GM12878 (cell line): ENCODE measurements around the gene NCKAP5. TPM values are rescaled to one million over a fixed set of nuclear protein-coding genes. Genes with fewer than 3 reads are reported as not detected.

Experiments used
- ATAC-seq: fragments of 200-7000 bp; cut with Tn5 transposase; 3 replicates; pipeline ENCODE4 v1.9.1; 2020; ENCODE audit warnings: mild to moderate bottlenecking, moderate library complexity
- BruUV-seq: library from RNA; stranded (reverse); fragments of 400-500 nt; replicated peaks from 2 replicates; lab custom pipeline; 2021; lab: Mats Ljungman, UMichigan
- CTCF ChIA-PET: fragments of 300-600 bp; sonication (Branson Sonifier 250); formaldehyde crosslinking; extraction: SDS; loops from one replicate; lab custom pipeline; 2021; ENCODE audit warnings: inconsistent platforms; lab: Yijun Ruan, JAX
- POLR2A ChIA-PET: fragments of 350-600 bp; formaldehyde crosslinking; extraction: SDS; loops from one replicate; lab custom pipeline; 2021; ENCODE audit warnings: inconsistent platforms; lab: Charles Lee
- RAD21 ChIA-PET: fragments of 300-600 bp; sonication (Branson Sonifier 250); formaldehyde crosslinking; loops from one replicate; lab custom pipeline; 2023; ENCODE audit warnings: antibody characterized with exemption; ENCODE audit not compliant: unreplicated experiment; lab: Charles Lee
- SMC1A ChIA-PET: fragments of 300-600 bp; sonication (Branson Sonifier 250); formaldehyde crosslinking; loops from one replicate; lab custom pipeline; 2023; ENCODE audit not compliant: unreplicated experiment, uncharacterized antibody; lab: Charles Lee
- DNase-seq: peaks from one replicate; pipeline ENCODE4 v3.0.0-alpha.2; 2011; ENCODE audit warnings: low read depth, low spot score
- FAIRE-seq: peaks from 3 replicates; lab custom pipeline; 2011; peaks lifted over from hg19 to GRCh38; lab: Jason Lieb, UNC
- H2AFZ ChIP-seq: 2 replicates; pipeline ENCODE4 v1.6.0; 2011; ENCODE audit warnings: low read depth, low read length, control low read depth; ENCODE audit not compliant: control insufficient read depth
- H3K27ac ChIP-seq: 2 replicates; pipeline ENCODE4 v1.5.1; 2011; ENCODE audit warnings: control low read depth; ENCODE audit not compliant: control insufficient read depth, insufficient read depth
- H3K27me3 ChIP-seq, 2 experiments: replicated peaks in 1 of 2; 2 replicates each; pipeline versions ENCODE4 v1.6.0 to v1.6.1; 2011; ENCODE audit warnings: low read length in 1 of 2; ENCODE audit not compliant: control insufficient read depth in 2 of 2, insufficient read depth in 2 of 2
- H3K36me3 ChIP-seq, 2 experiments: 2 replicates each; pipeline ENCODE4 v1.5.1; 2011; ENCODE audit warnings: low read length in 1 of 2; ENCODE audit not compliant: control insufficient read depth in 2 of 2, insufficient read depth in 2 of 2
- H3K4me1 ChIP-seq: 2 replicates; pipeline ENCODE4 v1.6.1; 2011; ENCODE audit warnings: mild to moderate bottlenecking, low read length, moderate library complexity, mixed read lengths; ENCODE audit not compliant: control insufficient read depth, insufficient read depth
- H3K4me2 ChIP-seq: 2 replicates; pipeline ENCODE4 v1.6.0; 2011; ENCODE audit warnings: control low read depth; ENCODE audit not compliant: control insufficient read depth, insufficient read depth
- H3K4me3 ChIP-seq: fragments of 200-600 bp; sonication (generic); 2 replicates; pipeline ENCODE4 v1.5.1; 2016
- H3K79me2 ChIP-seq: 2 replicates; pipeline ENCODE4 v1.6.0; 2011; ENCODE audit warnings: low read length; ENCODE audit not compliant: control insufficient read depth, insufficient read depth
- H3K9ac ChIP-seq: 2 replicates; pipeline ENCODE4 v1.8.0; 2011; ENCODE audit warnings: low read length, control low read depth, mixed read lengths; ENCODE audit not compliant: control insufficient read depth, insufficient read depth
- H3K9me3 ChIP-seq: replicated peaks from 3 replicates; pipeline ENCODE4 v1.5.1; 2011; ENCODE audit warnings: mild to moderate bottlenecking, low read length; ENCODE audit not compliant: control insufficient read depth, insufficient read depth
- H4K20me1 ChIP-seq: 2 replicates; pipeline ENCODE4 v1.6.0; 2011; ENCODE audit not compliant: control insufficient read depth, insufficient read depth
- MEF2A ChIP-seq: IDR thresholded peaks from 2 replicates; pipeline ENCODE4 v1.6.1; 2011; ENCODE audit warnings: low read depth, mild to moderate bottlenecking, low read length, moderate library complexity; ENCODE audit not compliant: insufficient read depth
- NFIC ChIP-seq: IDR thresholded peaks from 2 replicates; pipeline ENCODE4 v1.6.1; 2012; ENCODE audit warnings: low read depth, mild to moderate bottlenecking, inconsistent platforms, low read length, moderate library complexity
- RAD51 ChIP-seq: fragments of 450-650 bp; IDR thresholded peaks from 2 replicates; pipeline ENCODE4 v1.6.1; 2016; ENCODE audit warnings: moderate library complexity, mild to moderate bottlenecking, inconsistent platforms
- SIN3A ChIP-seq: IDR thresholded peaks from 2 replicates; pipeline ENCODE4 v1.6.1; 2012; ENCODE audit warnings: low read depth, low read length, improper control_type of control experiment
- WGBS: methylation state at CpG from one replicate; pipeline ENCODE4 v1.1.6; 2016; ENCODE audit warnings: low lambda C conversion rate; ENCODE audit not compliant: insufficient replicate concordance, insufficient coverage; ENCODE audit errors: missing lambda C conversion rate; 5-methylcytosine and 5-hydroxymethylcytosine counted together
- in situ Hi-C: fragments of 300-500 bp; cut with MboI; formaldehyde crosslinking; loops from 9 replicates; pipeline ENCODE4 v1.14.3; 2018; ENCODE audit warnings: mixed read lengths
- intact Hi-C: fragments of 100-400 bp; cut with micrococcal nuclease; formaldehyde crosslinking; loops from one replicate; pipeline ENCODE4 v1.14.2; 2022; ENCODE audit not compliant: unreplicated experiment
- polyA plus RNA-seq, 11 experiments: library from polyadenylated mRNA; depleted of rRNA in 4 of 11; unstranded in 6 of 11; stranded (reverse) in 5 of 11; fragments of >200 nt; fragmentation: Nextera tagmentation in 4 of 11; fragmentation: Illumina TruSeq in 1 of 11; extraction: Ambion mirVana in 4 of 11; extraction: Trizol in 1 of 11; gene quantifications; 1 replicate in 1 of 11; 2 replicates in 10 of 11; pipeline versions ENCODE4 v1.2.1 to v1.2.3, GENCODE V29; 2011 to 2016; ENCODE audit warnings: inconsistent platforms in 2 of 11, missing spikeins in 2 of 11, low read depth in 1 of 11
- total RNA-seq, 4 experiments: library from RNA; depleted of rRNA in 3 of 4; stranded (reverse); fragments of >200 nt in 3 of 4; fragmentation: Illumina TruSeq in 1 of 4; extraction: Trizol in 1 of 4; gene quantifications; 2 replicates each; pipeline versions ENCODE4 v1.2.1 to v1.2.3, GENCODE V29; 2013 to 2021
- TF ChIP-seq, protein P1 (sequence below): IDR thresholded peaks from 2 replicates; pipeline ENCODE4 v1.6.1; 2011; ENCODE audit warnings: mild to moderate bottlenecking, low read depth, low read length, moderate library complexity; ENCODE audit not compliant: insufficient replicate concordance
- TF ChIP-seq, protein P2 (sequence below): IDR thresholded peaks from 2 replicates; pipeline ENCODE4 v1.6.1; 2011; ENCODE audit warnings: low read depth, low read length, improper control_type of control experiment, borderline replicate concordance
- TF ChIP-seq, protein P3 (sequence below): IDR thresholded peaks from 2 replicates; pipeline ENCODE4 v1.6.1; 2011; ENCODE audit warnings: borderline replicate concordance, low read depth, mild to moderate bottlenecking, moderate library complexity, mixed read lengths, low read length; ENCODE audit not compliant: insufficient read depth; ENCODE audit errors: extremely low read length
- TF ChIP-seq, protein P4 (sequence below): fragments of 450-650 bp; IDR thresholded peaks from 2 replicates; pipeline ENCODE4 v1.6.1; 2017; ENCODE audit warnings: low read depth, mild to moderate bottlenecking, moderate library complexity

Gene NCKAP5
- total and polyA plus RNA-seq, 10 of the 15 experiments (the other 5 are each of a cell fraction or from before 2014, with no cell fraction given) = 0.06 to 0.44 (median 0.16) TPM

DNA sequence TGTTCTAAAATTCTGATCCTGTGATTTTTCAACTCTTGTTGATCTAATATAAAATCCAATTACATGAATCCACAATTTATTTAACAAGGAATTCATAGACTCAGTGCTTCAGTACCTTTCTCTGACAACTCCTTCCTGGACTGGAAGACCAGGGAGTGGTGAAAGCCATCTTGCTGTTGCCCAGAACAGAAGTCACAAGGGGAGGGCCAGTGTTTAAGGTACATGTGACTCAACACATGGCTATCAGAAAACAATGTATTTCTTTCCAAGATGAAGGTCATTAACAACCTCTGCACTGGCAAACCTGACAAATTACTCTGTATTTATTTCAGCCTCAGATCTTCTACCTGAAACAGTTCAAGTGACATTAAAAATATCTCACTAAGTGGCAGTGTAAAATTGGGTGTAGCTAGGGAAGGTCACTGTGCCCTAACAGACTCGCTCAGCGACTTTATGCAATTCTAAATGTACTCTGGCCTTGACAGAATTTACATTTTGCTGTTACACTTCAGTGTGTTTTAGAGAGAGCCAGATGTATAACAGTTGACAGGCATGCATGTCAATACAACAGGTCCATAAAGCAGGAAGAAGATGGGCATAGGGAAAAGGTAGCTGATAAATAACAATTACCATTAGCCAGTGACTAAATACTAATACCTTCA lies 75.4 kb downstream of the NCKAP5 start:
- no peak overlapping the region for H3K27ac ChIP-seq
- 93% methylated on average over 2 of the region's 2 CpGs for WGBS
- TF ChIP-seq, protein P1, sequence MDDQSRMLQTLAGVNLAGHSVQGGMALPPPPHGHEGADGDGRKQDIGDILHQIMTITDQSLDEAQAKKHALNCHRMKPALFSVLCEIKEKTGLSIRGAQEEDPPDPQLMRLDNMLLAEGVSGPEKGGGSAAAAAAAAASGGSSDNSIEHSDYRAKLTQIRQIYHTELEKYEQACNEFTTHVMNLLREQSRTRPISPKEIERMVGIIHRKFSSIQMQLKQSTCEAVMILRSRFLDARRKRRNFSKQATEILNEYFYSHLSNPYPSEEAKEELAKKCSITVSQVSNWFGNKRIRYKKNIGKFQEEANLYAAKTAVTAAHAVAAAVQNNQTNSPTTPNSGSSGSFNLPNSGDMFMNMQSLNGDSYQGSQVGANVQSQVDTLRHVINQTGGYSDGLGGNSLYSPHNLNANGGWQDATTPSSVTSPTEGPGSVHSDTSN = no peak
- TF ChIP-seq NFIC = no peak
- TF ChIP-seq SIN3A = no peak
- TF ChIP-seq, protein P2, sequence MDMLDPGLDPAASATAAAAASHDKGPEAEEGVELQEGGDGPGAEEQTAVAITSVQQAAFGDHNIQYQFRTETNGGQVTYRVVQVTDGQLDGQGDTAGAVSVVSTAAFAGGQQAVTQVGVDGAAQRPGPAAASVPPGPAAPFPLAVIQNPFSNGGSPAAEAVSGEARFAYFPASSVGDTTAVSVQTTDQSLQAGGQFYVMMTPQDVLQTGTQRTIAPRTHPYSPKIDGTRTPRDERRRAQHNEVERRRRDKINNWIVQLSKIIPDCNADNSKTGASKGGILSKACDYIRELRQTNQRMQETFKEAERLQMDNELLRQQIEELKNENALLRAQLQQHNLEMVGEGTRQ = no peak
- no peak for TF ChIP-seq RAD51
- TF ChIP-seq, protein P3, sequence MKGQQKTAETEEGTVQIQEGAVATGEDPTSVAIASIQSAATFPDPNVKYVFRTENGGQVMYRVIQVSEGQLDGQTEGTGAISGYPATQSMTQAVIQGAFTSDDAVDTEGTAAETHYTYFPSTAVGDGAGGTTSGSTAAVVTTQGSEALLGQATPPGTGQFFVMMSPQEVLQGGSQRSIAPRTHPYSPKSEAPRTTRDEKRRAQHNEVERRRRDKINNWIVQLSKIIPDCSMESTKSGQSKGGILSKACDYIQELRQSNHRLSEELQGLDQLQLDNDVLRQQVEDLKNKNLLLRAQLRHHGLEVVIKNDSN = no peak
- TF ChIP-seq, protein P4, sequence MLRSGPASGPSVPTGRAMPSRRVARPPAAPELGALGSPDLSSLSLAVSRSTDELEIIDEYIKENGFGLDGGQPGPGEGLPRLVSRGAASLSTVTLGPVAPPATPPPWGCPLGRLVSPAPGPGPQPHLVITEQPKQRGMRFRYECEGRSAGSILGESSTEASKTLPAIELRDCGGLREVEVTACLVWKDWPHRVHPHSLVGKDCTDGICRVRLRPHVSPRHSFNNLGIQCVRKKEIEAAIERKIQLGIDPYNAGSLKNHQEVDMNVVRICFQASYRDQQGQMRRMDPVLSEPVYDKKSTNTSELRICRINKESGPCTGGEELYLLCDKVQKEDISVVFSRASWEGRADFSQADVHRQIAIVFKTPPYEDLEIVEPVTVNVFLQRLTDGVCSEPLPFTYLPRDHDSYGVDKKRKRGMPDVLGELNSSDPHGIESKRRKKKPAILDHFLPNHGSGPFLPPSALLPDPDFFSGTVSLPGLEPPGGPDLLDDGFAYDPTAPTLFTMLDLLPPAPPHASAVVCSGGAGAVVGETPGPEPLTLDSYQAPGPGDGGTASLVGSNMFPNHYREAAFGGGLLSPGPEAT = no peak
- no peak for TF ChIP-seq MEF2A
- intact Hi-C loops = no loop called here
- no peaks in the 10 kb centered on the region for H4K20me1 ChIP-seq
- POLR2A ChIA-PET = interaction anchor here (0.9 kb wide), 1 partner anchor 10 kb away, joined by 3 read pairs; no protein-coding TSS in a partner anchor
- in situ Hi-C loops = no loop called here
- SMC1A ChIA-PET = interaction anchor here (0.8 to 2.1 kb wide), 3 partner anchors 10 to 75 kb away, joined by 3 to 7 read pairs (median 4); no protein-coding TSS in a partner anchor
- RAD21 ChIA-PET = no interaction called here
- no peak for FAIRE-seq
- H3K36me3 ChIP-seq = no peaks in the 10 kb centered on the region
- no peak for ATAC-seq
- BruUV-seq = no TSS peak
- DNase-seq = no peak
- H3K9me3 ChIP-seq = no peaks in the 10 kb centered on the region
- no peaks in the 10 kb centered on the region for H3K4me1 ChIP-seq
- H3K9ac ChIP-seq = no peak overlapping the region
- no peak overlapping the region for H3K4me2 ChIP-seq
- no peaks in the 10 kb centered on the region for H3K27me3 ChIP-seq
- H2AFZ ChIP-seq = no peak overlapping the region
- no peaks in the 10 kb centered on the region for H3K79me2 ChIP-seq
- CTCF ChIA-PET = no interaction called here
- no peak overlapping the region for H3K4me3 ChIP-seq
